ENCODE data around the gene BEST2.

Gene BEST2

GRCh38 chr19:12772323-12772722 is 20.7 kb downstream of the BEST2 start:
- no peak overlapping the region for H3K14ac ChIP-seq (ENCODE audit: low read length)
- H3K9me3 ChIP-seq (replicated peaks in 1 of 2; ENCODE audit: control insufficient read depth in 2 of 2, insufficient read depth in 1 of 2, low read depth in 1 of 2, low read length in 2 of 2): no peaks in the 10 kb centered on the region
- H3K36me3 ChIP-seq (replicated peaks in 1 of 2; ENCODE audit: control insufficient read depth in 2 of 2, insufficient read depth in 2 of 2, low read length in 2 of 2): peaks cover 0 to 3% of the 10 kb centered on the region in 2 donors
- DNase-seq (ENCODE audit: low spot score): no peak
- H3K18ac ChIP-seq (ENCODE audit: low read length): no peak overlapping the region
- H3K79me1 ChIP-seq (ENCODE audit: low read depth, low read length): no peaks in the 10 kb centered on the region
- no peak overlapping the region for H2AFZ ChIP-seq (ENCODE audit: low read length)
- H2BK5ac ChIP-seq (ENCODE audit: low read length): no peak overlapping the region
- no peak overlapping the region for H3K4me2 ChIP-seq (ENCODE audit: insufficient read depth, low read length, poor library complexity, severe bottlenecking)
- no peak overlapping the region for H3K9ac ChIP-seq (ENCODE audit: low read depth, low read length, poor library complexity)
- peaks cover 3 to 10% of the 10 kb centered on the region in 2 donors for H3K4me1 ChIP-seq (ENCODE audit: control insufficient read depth in 2 of 2, insufficient read depth in 1 of 2, low read depth in 1 of 2, low read length in 2 of 2)
- no peak overlapping the region for H4K8ac ChIP-seq (ENCODE audit: low read depth, low read length)
- H2BK12ac ChIP-seq (ENCODE audit: low read length): no peak overlapping the region
- WGBS, 2 donors (ENCODE audit: extremely low coverage in 2 of 2, insufficient read length in 2 of 2, insufficient replicate concordance in 1 of 2): no CpG with 5 or more reads among the region's 4 CpGs
- H4K91ac ChIP-seq (ENCODE audit: low read depth, low read length, poor library complexity): no peak overlapping the region
- no peaks in the 10 kb centered on the region for H3K27me3 ChIP-seq (ENCODE audit: control insufficient read depth in 3 of 3, insufficient read depth in 3 of 3, low read depth in 1 of 3, low read length in 3 of 3)
- no peak overlapping the region for H3K4ac ChIP-seq (ENCODE audit: low read length)
- H2AK5ac ChIP-seq (ENCODE audit: low read depth, low read length): no peak overlapping the region
- H3K4me3 ChIP-seq (ENCODE audit: low read length in 2 of 2): no peak overlapping the region
- no peak overlapping the region for H2BK15ac ChIP-seq (ENCODE audit: low read length)
- no peak overlapping the region for H2BK120ac ChIP-seq (ENCODE audit: low read depth, low read length)
- no peak overlapping the region for H3K23ac ChIP-seq (ENCODE audit: low read depth, low read length, poor library complexity)
- H3K27ac ChIP-seq (replicated peaks; ENCODE audit: low read length): no peak overlapping the region

GRCh38 chr19:12773571-12773970 is 22.0 kb downstream of the BEST2 start:
- no CpG with 5 or more reads among the region's 2 CpGs for WGBS, 2 donors (ENCODE audit: extremely low coverage in 2 of 2, insufficient read length in 2 of 2, insufficient replicate concordance in 1 of 2)
- no peak overlapping the region for H4K91ac ChIP-seq (ENCODE audit: low read depth, low read length, poor library complexity)

GRCh38 chr19:12774588-12775555 is 23.3 kb downstream of the BEST2 start, which contains the start of gene HOOK2:
Gene HOOK2, minus strand, starts transcription at chr19:12775552. Its CDS starts 103 bp downstream, at chr19:12775449.
- no peak within 1 kb of the TSS for H3K4ac ChIP-seq (ENCODE audit: low read length)
- H3K23ac ChIP-seq (ENCODE audit: low read depth, low read length, poor library complexity): peak within 1 kb of the TSS; percentile 94
- H2AK5ac ChIP-seq (ENCODE audit: low read depth, low read length): peak within 1 kb of the TSS; percentile 78
- peak within 1 kb of the TSS; percentile 85 for H3K4me2 ChIP-seq (ENCODE audit: insufficient read depth, low read length, poor library complexity, severe bottlenecking)
- peak within 1 kb of the TSS; percentile 98 for H2AFZ ChIP-seq (ENCODE audit: low read length)
- no peaks in the 10 kb centered on the region for H3K79me1 ChIP-seq (ENCODE audit: low read depth, low read length)
- no peak within 1 kb of the TSS for H3K27ac ChIP-seq (replicated peaks; ENCODE audit: low read length)
- H2BK15ac ChIP-seq (ENCODE audit: low read length): peak within 1 kb of the TSS; percentile 79
- H3K4me1 ChIP-seq (ENCODE audit: control insufficient read depth in 2 of 2, insufficient read depth in 1 of 2, low read depth in 1 of 2, low read length in 2 of 2): peaks cover 14 to 20% of the 10 kb centered on the region in 2 donors
- peaks cover 0 to 2% of the 10 kb centered on the region in 2 donors for H3K9me3 ChIP-seq (replicated peaks in 1 of 2; ENCODE audit: control insufficient read depth in 2 of 2, insufficient read depth in 1 of 2, low read depth in 1 of 2, low read length in 2 of 2)
- peak within 1 kb of the TSS; percentile 93 for H2BK12ac ChIP-seq (ENCODE audit: low read length)
- peak within 1 kb of the TSS; percentile 79 to 92 for H3K4me3 ChIP-seq (ENCODE audit: low read length in 2 of 2)
- H2BK120ac ChIP-seq (ENCODE audit: low read depth, low read length): peak within 1 kb of the TSS; percentile 81
- H3K36me3 ChIP-seq (replicated peaks in 1 of 2; ENCODE audit: control insufficient read depth in 2 of 2, insufficient read depth in 2 of 2, low read length in 2 of 2): peaks cover 0 to 3% of the 10 kb centered on the region in 2 donors
- WGBS, 2 donors (ENCODE audit: extremely low coverage in 2 of 2, insufficient read length in 2 of 2, insufficient replicate concordance in 1 of 2): no CpG with 5 or more reads among the region's 58 CpGs
- H3K9ac ChIP-seq (ENCODE audit: low read depth, low read length, poor library complexity): peak within 1 kb of the TSS; percentile 89
- peak within 1 kb of the TSS; percentile 93 for H4K8ac ChIP-seq (ENCODE audit: low read depth, low read length)
- peak within 1 kb of the TSS; percentile 98 for H3K18ac ChIP-seq (ENCODE audit: low read length)
- H4K91ac ChIP-seq (ENCODE audit: low read depth, low read length, poor library complexity): no peak within 1 kb of the TSS
- H3K27me3 ChIP-seq (ENCODE audit: control insufficient read depth in 3 of 3, insufficient read depth in 3 of 3, low read depth in 1 of 3, low read length in 3 of 3): peaks cover 0 to 3% (median 0%) of the 10 kb centered on the region in 3 experiments
- no peak for DNase-seq (ENCODE audit: low spot score)
- H2BK5ac ChIP-seq (ENCODE audit: low read length): peak within 1 kb of the TSS; percentile 49
- H3K14ac ChIP-seq (ENCODE audit: low read length): peak within 1 kb of the TSS; percentile 96

More at GRCh38 chr19:12773571-12773970, 22.0 kb downstream of the BEST2 start:
- no peak overlapping the region for H3K18ac ChIP-seq (ENCODE audit: low read length)
- H2AFZ ChIP-seq (ENCODE audit: low read length): no peak overlapping the region
- H3K14ac ChIP-seq (ENCODE audit: low read length): no peak overlapping the region
- H3K9me3 ChIP-seq (replicated peaks in 1 of 2; ENCODE audit: control insufficient read depth in 2 of 2, insufficient read depth in 1 of 2, low read depth in 1 of 2, low read length in 2 of 2): peaks cover 0 to 2% of the 10 kb centered on the region in 2 donors
- H3K4ac ChIP-seq (ENCODE audit: low read length): no peak overlapping the region
- no peak overlapping the region for H3K27ac ChIP-seq (replicated peaks; ENCODE audit: low read length)
- H3K79me1 ChIP-seq (ENCODE audit: low read depth, low read length): no peaks in the 10 kb centered on the region
- no peak overlapping the region for H2AK5ac ChIP-seq (ENCODE audit: low read depth, low read length)
- no peak overlapping the region for H3K4me2 ChIP-seq (ENCODE audit: insufficient read depth, low read length, poor library complexity, severe bottlenecking)
- H4K8ac ChIP-seq (ENCODE audit: low read depth, low read length): no peak overlapping the region
- H3K27me3 ChIP-seq (ENCODE audit: control insufficient read depth in 3 of 3, insufficient read depth in 3 of 3, low read depth in 1 of 3, low read length in 3 of 3): peaks cover 0 to 3% (median 0%) of the 10 kb centered on the region in 3 experiments
- H2BK15ac ChIP-seq (ENCODE audit: low read length): no peak overlapping the region
- H2BK120ac ChIP-seq (ENCODE audit: low read depth, low read length): no peak overlapping the region
- no peak for DNase-seq (ENCODE audit: low spot score)
- no peak overlapping the region for H3K4me3 ChIP-seq (ENCODE audit: low read length in 2 of 2)
- no peak overlapping the region for H3K23ac ChIP-seq (ENCODE audit: low read depth, low read length, poor library complexity)
- H3K9ac ChIP-seq (ENCODE audit: low read depth, low read length, poor library complexity): no peak overlapping the region
- peaks cover 6 to 16% of the 10 kb centered on the region in 2 donors for H3K4me1 ChIP-seq (ENCODE audit: control insufficient read depth in 2 of 2, insufficient read depth in 1 of 2, low read depth in 1 of 2, low read length in 2 of 2)
- H2BK5ac ChIP-seq (ENCODE audit: low read length): no peak overlapping the region
- H2BK12ac ChIP-seq (ENCODE audit: low read length): no peak overlapping the region
- H3K36me3 ChIP-seq (replicated peaks in 1 of 2; ENCODE audit: control insufficient read depth in 2 of 2, insufficient read depth in 2 of 2, low read length in 2 of 2): peaks cover 0 to 3% of the 10 kb centered on the region in 2 donors
